HG02885 (cell line): Measurements from ENCODE around the gene MIER2.
"Not testable (repeated sequence)": the region's sequence is repeated elsewhere in the genome, so short reads cannot be mapped to it uniquely, and the experiment has no call there.

ENCODE experiments used
- ATAC-seq: cut with Tn5 transposase; IDR thresholded peaks from one replicate; pipeline ENCODE4 v1.9.1; 2021; ENCODE audit warnings: mild to moderate bottlenecking; ENCODE audit not compliant: unreplicated experiment, poor library complexity

MIER2 gene

GRCh38 chr19:366205-366783 lies 21.7 kb upstream of the MIER2 start:
- no peak for ATAC-seq

- ATAC-seq, result no peak
These were observed 20.1 kb upstream of the MIER2 start for GRCh38 chr19:364496-365287.

- ATAC-seq, result no peak
These were observed 18.1 kb upstream of the MIER2 start for GRCh38 chr19:362683-363082.

GRCh38 chr19:362154-362553 lies 17.6 kb upstream of the MIER2 start:
- no peak for ATAC-seq

- no peak for ATAC-seq
These were observed 15.0 kb upstream of the MIER2 start for GRCh38 chr19:359653-359925.

GRCh38 chr19:355536-355935 lies 10.9 kb upstream of the MIER2 start:
- not testable (repeated sequence) for ATAC-seq

- ATAC-seq, result no peak
These were observed 10.5 kb upstream of the MIER2 start for GRCh38 chr19:355134-355533.

GRCh38 chr19:351976-352625 lies 7.5 kb upstream of the MIER2 start:
- no peak for ATAC-seq

- no peak for ATAC-seq
These were observed 3.6 kb upstream of the MIER2 start for GRCh38 chr19:347946-348861.

GRCh38 chr19:345320-345879 lies 804 bp upstream of the MIER2 start:
- no peak for ATAC-seq

- peak; percentile 26 for ATAC-seq
These were observed 513 bp downstream of the MIER2 start for GRCh38 chr19:343941-344624.

GRCh38 chr19:343451-343931 lies 1.1 kb downstream of the MIER2 start:
- ATAC-seq, result no peak

- no peak for ATAC-seq
These were observed 1.7 kb downstream of the MIER2 start for GRCh38 chr19:342801-343421.

GRCh38 chr19:342128-342455 lies 2.5 kb downstream of the MIER2 start:
- no peak for ATAC-seq

- no peak for ATAC-seq
These were observed 3.0 kb downstream of the MIER2 start for GRCh38 chr19:341386-342127.

GRCh38 chr19:340620-341385 lies 3.8 kb downstream of the MIER2 start:
- ATAC-seq, result no peak

GRCh38 chr19:339262-339887 lies 5.2 kb downstream of the MIER2 start:
- ATAC-seq, result no peak

- ATAC-seq, result no peak
These were observed 6.2 kb downstream of the MIER2 start for GRCh38 chr19:338421-338820.
